NOMO-1 treated with dmso at 0.1 percent for 144 hours (cell line): ENCODE measurements around the gene PRDM15.

Experiments
- DNase-seq: peaks from one replicate; lab custom pipeline; 2025; ENCODE audit not compliant: unreplicated experiment; lab: John Stamatoyannopoulos, UW

PRDM15 gene

DNA sequence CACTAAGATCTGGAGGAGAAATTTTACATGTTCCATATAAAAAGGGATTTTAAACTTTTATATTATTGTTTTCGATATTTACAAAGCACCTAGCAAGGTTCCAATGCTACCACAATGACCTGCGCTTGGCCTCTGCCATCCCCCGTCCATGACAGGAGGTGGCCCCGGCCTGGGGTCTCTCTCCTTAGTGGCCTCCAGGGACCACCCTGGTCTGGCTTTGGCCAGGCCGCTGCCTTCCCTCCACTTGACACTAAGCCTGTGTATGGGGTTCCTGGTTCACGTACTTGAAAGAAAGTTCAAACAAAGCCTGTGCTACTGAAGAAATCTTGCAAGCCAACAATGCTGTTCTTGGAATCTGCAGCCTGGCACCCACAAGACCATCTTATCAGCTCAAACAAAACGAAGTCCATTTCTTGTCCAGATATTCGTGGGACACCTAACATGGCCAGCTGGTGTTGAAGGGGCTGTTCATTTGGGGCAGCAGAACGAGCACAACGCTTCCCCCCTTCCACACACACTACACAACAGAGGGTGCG lies 12.8 kb downstream of the PRDM15 start:
- no peak for DNase-seq

DNA sequence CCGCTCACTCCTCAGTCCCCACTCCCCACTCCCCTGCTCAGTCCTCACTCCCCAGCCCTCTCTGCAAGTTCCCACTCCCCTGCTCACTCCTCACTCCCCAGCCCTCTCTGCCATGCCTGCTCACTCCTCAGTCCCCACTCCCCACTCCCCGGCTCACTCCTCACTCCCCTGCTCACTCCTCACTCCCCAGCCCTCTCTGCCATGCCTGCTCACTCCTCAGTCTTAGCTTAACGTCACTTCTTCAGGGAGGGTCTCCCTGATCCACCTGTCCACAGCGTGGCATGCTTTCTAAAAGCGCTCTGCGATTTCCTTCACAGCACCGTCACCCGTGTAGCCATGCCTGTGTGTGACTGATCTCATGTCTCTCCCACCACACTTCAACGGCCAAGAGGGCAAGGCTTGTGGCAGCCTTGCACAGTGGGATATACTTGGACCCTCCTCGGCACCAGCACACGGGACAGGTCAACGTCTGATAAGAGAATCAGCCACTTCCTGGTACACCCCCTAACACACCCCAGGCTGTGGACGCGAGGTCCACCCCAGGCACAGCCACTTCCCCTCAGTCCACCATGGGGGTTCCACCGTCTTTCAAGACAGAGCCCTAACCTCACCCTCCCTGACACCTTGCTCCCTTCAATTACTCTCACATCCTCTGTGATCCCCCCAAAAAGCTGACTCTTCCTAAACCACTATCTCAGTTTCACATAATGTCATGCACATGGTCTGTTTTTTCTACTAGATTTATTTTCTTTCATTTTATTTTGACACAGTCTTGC lies 14.0 kb downstream of the PRDM15 start:
- DNase-seq, result no peak

DNA sequence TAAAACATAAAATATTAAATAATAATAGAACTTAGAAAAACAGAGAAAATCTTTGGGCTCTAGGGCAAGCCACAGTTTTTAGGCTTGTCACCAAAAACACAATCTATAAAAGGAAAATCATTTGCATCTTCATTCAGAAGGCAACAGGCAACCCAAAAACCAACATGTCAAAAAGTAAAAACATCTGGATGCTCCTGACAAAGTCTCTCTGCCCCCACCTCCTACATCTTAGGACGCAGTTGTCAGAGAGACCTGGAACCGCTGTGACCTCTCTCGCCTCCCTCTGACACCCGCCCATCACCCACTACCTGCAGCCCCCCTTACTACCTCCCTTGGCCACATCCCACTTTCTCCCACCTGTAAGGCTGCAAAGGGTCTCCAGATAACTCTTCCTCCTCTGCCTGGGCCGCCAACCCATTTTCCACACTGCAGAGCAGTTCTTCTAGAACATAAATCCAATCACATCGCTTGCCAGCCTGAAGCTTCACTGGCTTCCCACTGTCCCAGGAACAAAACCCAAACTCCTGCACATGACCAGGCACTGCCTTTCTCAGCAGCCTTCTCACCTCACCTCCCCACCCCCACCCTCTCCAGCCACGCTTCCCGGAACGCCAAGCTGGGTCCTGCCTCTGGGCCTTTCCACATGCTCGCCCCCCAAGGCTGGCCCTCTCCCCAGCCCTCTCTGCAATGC lies 14.7 kb downstream of the PRDM15 start:
- DNase-seq, result no peak

DNA sequence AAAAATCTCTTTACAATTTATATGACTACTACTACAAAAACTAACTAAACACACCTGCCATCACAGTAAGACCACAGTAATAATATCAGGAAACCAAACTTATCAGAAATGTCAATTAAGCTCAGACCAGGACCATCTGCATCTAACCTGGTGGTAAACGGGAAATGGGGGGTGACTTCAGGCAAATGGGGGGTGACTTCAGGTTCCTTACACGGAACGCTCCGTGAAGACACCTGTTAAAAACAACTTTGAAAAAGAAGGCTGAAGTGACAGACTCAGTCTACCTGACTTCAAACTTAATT lies 15.8 kb downstream of the PRDM15 start:
- no peak for DNase-seq

DNA sequence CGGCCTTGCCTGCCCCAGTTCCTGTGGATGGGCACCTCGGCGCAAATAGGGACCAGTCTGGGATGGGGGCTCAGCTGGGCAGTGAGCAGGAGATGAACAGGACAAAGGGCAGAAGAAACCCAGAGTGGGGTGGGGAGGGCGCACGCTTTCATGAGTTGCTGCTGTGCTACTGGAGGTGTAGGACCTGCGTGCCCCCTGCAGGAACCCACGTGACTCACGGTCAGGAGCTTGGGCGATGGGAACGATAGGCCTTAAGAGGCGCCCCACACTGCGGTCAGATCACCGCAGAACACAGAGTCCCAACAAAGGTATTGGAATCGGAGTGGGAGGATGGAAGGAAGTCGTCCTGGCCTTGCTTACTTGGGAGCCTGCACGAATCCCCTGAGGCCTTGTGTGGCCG lies 17.2 kb downstream of the PRDM15 start:
- DNase-seq, result no peak

DNA sequence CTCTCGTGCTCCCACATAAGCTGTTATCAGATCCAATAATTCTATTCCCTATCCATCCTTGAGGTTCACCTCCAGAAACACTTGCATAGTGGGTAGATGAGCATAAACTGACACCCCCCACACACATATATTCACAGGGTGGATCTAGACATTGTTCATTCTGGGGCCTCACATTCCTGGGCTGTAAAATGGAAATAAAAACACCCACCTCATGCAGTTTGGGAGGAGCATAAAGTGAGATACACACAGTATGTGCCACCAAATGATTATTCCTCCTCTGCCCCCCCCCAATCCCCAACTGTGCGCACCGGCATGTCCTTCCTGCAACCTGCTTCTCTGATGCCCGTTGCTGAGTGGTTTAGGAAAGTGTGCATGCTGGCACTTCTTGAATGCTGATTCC lies 17.9 kb downstream of the PRDM15 start:
- DNase-seq, result no peak

DNA sequence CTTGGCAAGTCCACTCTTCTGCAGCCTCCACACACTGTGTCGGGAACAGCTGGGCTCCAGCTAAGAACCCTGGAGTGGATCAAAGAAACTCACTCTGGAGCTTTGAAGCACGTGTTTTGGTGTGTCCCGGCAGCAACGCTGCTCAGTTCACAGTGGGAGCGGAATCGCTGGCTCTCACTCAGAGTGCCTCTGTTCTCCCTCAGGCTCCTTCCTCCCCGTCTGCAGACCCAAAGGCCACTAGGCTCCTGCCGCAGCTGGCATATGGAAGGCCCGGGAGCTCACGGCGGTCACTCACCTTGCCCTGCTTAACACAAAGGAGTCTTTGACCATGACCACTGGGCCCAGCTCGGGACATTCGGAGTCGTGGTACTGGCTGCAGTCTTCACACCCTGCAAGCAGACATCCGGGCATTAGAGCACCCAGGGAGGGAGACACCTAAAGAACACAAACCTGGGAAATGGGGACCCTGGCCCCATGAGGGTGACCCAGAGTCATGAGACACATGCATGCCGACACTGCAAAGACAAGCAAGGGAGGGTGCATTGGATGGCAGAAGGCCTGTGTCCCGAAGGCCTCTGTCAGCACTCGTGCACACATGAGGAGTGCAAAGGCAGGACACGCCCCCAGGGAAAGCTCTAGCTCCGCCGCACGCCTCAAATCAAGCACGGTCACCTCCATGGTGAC lies 19.7 kb downstream of the PRDM15 start:
- DNase-seq, result no peak

DNA sequence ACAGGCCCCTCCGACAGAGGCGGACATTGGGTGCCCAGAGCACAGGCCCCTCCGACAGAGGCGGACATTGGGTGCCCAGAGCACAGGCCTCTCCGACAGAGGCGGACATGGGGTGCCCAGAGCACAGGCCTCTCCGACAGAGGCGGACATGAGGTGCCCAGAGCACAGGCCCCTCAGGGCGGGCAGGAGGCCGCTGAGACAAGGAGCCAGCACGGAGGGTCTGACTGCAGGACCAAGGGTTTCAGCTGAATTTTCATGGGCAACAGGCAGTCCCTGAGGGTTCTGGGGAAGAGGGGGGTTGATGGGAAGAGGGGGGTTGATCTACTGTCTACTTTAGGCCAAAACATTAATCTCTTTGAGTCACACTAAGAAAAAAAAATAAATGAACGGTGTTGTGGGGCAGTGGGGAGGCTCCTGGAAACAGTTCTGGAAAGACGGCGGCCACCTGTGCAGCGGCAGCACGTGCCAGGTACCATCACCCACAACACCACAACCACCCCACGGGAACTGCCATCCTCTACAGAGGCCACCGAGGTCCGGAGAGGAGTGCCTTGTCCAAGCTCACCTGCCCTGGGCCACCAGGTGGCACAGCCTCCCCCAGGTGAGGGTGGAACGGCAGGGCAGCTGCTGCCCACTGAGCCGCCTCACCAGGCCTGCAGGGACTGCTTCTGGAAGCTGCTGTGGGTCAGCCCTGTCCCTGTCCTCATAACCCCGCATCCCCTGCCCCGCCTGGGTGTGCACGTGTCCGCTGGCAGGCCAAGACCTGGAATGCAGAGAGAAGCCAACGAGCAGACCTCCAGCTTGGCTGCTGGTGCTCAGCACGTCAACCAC lies 20.5 kb downstream of the PRDM15 start:
- DNase-seq, result no peak

DNA sequence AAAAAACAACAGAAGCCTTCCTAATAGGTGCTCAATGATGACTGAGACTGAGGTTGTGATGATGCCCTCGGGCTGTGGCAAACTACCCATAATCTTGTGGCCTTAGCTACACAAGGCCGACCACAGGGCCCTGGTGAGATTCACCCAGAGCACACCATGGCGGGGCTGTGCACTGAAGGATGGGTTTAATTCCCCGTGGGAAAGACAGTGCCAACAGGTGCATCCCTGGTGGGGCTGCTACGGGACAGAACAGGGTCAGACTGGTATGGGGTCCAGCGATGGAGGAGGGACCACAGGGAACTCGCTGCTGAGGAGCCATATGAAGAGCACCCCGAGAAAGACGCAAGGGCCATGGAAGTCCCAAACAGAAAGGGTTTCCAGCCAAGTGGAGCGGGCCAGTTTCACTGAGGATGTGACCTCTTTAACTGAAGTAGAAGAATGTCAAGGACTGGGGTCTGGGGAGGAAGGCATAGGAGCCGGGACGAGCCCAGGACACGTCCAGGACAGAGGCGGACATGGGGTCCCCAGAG lies 21.3 kb downstream of the PRDM15 start:
- no peak for DNase-seq

DNA sequence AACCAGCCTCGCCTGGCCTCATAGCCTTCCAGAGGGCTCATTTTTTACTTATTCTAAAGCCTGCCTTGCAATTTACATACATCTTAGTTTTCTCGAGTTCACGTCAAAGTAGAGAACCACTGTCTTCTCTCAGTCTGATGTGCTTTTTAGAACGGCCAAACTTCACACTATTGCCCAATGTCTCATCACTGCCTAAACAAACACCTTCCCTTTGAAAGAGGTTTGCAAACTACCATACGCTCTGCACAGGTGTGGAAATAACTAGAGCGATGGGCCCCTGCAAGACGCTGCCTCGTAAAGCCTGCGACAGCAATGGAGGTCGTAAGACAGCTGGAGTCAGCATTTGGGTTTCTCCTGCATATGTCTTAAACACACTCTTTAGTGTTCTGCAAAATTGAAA lies 22.6 kb downstream of the PRDM15 start:
- DNase-seq, result no peak

DNA sequence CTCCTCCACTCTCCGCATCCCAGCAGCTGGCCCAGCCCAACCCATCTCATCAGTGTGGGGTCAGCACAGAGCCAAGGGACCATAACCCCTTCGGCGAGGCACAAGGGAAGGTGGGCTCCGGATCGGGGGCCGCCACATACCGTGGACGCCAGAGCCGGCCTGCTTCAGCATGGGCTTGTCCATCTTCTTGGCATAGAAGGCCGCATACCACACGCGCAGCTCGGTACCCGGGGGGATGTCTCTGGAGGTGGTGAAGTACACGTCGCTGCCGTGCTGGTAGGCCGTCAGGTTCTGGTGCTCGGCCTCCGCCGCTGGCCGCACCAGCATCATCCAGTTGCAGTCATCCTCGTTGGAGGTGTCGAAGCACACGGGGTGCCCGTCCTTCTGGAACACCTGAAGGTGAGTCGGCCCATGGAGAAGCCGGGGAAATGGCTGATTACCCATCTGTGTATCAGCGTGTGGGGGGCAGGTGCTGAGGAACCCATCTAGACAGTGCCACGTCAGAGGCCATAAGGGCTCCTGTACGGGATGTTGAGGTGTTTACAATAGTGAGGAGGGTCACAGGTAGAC lies 24.6 kb downstream of the PRDM15 start:
- no peak for DNase-seq

DNA sequence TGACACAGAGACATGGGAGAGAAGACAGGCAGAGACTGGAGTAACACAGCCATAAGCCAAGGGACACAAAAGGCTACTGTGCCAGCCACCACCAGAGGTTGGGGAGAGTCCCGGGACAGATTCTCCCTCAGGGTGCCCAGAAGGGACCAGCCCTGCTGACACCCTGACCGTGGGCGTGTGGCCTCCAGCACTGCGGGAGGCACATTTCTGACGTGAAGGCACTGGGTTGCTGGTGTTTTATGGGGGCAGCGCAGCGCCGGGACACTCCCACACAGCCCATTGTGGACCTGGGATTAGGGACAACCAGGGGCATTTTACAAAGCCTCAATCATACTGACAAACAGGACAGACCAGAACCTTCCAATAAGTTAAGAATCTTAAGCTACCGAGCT lies 26.2 kb downstream of the PRDM15 start:
- no peak for DNase-seq

DNA sequence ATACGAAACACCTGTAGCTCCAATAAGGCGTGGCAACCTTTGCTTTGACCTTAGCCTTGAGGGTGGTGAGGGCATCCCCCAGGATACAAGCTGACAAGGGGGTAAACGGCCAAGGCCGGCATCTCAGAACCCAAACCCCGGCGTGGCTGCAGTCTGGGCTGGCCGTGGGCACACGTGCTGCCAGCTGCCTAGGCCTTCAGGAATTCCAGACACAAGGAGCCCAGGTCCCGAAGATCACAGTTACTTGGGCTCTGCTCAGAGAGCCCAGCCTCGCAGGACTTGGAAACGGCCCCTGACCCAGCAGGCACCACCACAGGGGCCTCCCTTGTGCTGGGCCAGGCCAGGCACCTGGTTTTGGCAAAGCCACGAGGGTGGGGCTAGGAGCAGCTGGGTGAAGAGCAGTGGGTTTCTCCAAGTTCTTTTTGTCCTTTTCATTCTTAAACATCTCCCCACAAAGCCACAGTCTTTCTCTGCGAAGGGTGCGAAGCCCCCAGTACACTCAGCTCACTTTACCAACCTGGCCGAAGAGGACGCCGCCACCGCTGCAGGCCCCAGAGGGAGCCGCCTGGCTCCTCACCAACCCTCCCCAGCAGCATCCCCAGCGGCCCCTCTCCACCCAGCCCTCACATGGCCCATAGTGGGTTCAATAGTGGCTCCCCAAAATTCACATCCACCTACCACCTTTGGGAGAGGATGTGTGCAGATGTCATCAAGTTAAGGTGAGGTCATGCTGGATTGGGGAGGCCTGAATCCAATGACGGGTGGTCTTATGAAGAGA lies 26.8 kb downstream of the PRDM15 start:
- DNase-seq, result no peak

DNA sequence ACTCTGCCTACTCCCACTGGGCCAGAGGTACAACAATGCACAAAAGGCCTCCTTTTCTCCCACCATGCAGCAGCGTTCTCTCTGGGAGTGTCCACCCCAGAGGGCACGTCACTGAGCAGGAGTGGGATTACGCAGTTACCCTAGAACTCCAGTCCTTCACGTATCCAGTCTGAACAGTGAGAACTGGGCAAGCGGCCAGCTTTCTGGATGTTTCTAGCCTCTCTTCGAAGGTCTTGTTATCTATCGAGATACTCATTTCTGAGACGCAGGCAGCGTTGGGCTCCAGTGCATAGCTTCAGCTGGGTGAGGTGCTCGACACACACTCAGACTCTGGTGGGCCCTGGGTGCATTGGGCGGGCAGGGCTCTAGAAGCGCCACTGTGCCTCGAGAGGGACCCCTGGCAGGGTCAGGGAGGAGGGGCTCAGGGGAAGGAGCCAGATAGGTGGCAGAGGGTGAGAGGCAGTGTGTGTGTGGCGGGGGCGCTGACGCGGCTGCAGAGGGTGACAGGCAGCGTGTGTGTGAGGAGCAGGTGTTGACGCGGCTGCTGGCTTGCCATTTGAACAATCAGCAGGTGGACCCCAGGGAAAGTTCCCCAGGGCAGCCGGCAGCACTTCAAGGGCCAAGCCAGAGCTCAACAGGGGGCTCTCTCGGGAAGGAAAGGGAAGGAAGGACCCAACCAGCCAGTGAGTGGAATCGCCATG lies 27.9 kb downstream of the PRDM15 start:
- DNase-seq, result no peak

DNA sequence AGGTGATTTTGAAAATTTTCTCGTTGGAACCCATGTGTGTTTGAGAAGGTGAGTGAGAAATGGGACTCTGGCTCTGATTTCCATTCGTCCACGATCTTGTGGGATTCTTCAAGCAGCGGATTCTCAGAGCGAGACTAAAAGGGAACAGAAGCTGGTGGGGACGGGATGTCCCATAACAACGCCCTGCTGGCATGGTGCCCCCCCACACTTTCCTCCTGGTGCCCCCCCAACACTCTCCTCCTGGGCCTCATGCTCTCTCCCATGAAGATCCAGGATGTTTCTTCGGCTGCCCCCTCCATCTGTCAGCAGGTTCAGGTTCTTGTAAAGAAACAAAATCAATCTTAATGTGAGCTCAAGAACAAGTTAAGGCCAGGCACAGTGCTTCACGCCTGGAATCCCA lies 29.1 kb downstream of the PRDM15 start:
- DNase-seq, result no peak

DNA sequence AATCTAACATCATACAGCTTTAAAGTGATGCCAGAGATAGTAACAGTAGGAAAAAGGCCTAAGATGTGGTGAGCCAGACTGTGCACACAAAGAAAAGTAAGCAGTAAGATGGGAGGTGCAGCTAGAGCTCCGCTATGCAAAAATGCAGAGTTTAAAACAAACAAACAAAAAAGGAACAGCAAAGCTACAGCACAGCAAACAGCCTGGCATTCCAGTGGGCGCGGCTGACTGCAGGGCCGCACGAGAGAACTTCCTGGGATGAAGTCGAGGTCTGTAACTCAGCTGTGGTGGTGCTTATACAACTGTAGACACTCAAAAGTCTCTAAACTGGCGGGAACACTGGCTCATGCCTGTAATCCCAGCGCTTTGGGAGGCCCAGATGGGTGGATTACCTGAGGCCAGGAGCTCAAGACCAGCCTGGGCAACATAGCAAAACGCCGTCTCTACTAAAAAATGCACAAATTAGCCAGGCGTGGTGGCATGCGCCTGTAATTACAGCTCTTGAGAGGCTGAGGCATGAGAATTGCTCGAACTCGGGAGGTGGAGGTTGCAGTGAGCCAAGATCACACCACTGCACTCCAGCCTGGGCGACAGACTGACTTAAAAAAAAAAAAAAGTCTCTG lies 30.1 kb downstream of the PRDM15 start:
- no peak for DNase-seq

DNA sequence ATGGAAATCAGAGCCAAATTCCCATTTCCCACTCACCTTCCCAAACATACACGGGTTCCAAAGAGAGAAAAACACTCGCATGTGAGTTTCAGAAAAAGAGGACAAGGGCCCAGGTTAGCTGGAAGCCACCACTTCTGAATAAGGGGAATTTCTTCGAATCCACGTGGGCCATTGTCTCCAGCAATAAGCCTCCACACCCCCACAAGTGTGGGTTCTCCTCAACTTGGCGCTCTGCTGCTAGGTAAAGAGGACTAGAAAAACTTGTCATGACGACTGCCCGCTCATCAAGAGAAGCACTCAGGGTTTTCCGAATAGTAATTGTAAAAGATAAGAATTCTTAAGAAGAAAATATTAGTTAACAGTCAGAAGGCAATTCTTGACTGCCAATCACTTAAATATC lies 30.6 kb downstream of the PRDM15 start:
- DNase-seq, result no peak

DNA sequence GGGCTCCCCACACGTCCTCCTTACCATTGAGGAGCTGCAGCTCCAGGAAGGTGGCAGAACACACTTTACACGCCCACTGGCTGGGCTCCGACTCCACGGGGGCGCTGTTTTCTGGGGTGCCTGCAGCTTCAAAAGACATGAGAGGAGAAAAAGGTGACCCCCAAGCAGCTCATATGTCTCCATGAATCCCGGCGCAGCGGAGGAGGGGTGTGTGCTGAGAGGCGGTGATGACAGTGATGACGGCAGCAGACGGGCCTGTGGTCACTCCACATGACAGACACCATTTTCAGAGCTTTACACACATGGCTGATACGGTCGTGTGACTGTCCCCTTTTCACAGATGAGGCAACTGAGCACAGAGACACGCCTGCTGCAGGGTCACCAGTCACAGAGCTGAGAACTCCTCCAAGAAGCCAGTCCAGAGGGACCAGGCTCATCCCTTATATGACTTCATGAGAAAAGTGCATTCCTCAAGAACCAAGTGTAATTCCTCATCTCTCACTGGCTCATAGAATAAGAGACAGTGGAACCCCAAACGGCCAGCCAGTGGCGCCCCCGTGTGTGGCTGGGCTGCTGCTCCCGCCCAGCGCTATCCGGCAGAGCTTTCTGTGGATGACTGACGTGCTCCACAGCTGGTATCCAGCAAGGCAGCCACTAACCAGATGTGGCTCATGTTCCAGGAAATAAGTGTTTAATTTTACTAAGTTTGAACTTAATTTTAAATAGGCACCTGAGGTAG lies 31.9 kb downstream of the PRDM15 start:
- no peak for DNase-seq
